T-helper 2 cell treated with Interferon-gamma antibody and Interleukin-4, amounts not matched to agents 5 μg/mL and 100 μg/mL, for 36 hours (primary cell): ENCODE data around the gene GPT2.

Source experiments
- DNase-seq: peaks from one replicate; pipeline ENCODE4 v3.0.0; 2021; ENCODE audit warnings: low spot score
- H3K27ac Mint-ChIP-seq: one replicate; pipeline ENCODE4 v1.8.0; 2021; ENCODE audit warnings: mild to moderate bottlenecking, mixed read lengths
- H3K27me3 Mint-ChIP-seq: one replicate; pipeline ENCODE4 v1.8.0; 2021; ENCODE audit warnings: low read depth, mixed read lengths
- H3K36me3 Mint-ChIP-seq: one replicate; pipeline ENCODE4 v1.8.0; 2021; ENCODE audit warnings: low read depth, mixed read lengths
- H3K4me1 Mint-ChIP-seq: one replicate; pipeline ENCODE4 v1.8.0; 2021; ENCODE audit warnings: low read depth, mixed read lengths
- H3K4me3 Mint-ChIP-seq: one replicate; pipeline ENCODE4 v1.8.0; 2022; ENCODE audit warnings: mild to moderate bottlenecking, moderate library complexity, mixed read lengths
- H3K9me3 Mint-ChIP-seq: one replicate; pipeline ENCODE4 v1.8.0; 2021; ENCODE audit warnings: mixed read lengths

Gene GPT2, protein sequence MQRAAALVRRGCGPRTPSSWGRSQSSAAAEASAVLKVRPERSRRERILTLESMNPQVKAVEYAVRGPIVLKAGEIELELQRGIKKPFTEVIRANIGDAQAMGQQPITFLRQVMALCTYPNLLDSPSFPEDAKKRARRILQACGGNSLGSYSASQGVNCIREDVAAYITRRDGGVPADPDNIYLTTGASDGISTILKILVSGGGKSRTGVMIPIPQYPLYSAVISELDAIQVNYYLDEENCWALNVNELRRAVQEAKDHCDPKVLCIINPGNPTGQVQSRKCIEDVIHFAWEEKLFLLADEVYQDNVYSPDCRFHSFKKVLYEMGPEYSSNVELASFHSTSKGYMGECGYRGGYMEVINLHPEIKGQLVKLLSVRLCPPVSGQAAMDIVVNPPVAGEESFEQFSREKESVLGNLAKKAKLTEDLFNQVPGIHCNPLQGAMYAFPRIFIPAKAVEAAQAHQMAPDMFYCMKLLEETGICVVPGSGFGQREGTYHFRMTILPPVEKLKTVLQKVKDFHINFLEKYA

DNA sequence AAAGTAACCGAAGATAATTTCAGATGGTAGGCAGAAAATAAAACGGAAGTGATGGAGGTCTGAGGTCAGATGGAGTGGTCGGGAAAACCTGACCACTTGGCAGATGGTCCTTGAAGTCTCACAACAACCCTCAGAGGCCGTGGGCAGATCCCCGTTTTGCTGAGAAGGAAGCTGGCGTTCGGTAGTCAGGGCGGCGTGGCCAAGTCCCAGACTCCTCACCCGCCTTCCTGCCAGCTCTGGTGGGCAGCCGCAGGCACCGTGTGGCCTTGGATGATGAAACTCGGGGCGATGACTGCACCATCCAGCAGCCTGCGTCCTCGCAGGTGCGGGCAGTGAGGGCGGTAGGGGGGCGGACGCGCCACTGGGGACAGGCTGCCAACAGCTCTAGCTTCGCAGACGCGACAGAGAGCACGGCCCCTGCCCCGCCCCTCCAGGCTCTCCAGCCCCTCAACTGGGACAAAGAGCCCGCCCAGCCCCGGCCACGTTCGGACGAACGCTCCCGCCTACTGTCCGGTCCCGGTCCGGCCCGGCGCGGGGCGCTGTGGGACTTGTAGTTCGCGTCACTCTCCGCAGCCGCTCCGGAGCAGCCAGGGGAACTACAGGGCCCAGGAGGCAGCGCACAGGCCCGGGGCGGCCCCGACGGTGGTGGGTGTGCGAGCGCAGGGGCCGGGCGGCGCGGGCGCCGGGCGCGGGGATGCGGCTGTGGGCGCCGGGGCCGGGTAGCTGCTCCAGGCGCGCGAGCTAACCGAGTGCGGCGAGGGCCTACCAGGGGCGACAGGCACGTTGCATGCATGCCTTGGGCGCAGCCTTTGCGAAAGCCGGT lies at the start of gene GPT2:
GPT2 (plus strand) TSS at position 673 of the 823 bp plus-strand sequence. CDS start 354 bp downstream, outside the sequence.
- DNase-seq = peak; percentile 90
- H3K27ac Mint-ChIP-seq = peak within 1 kb of the TSS; percentile 67
- H3K9me3 Mint-ChIP-seq = no peaks in the 10 kb centered on the region
- peaks cover 17% of the 10 kb centered on the region for H3K4me1 Mint-ChIP-seq
- peaks cover 21% of the 10 kb centered on the region for H3K27me3 Mint-ChIP-seq
- H3K36me3 Mint-ChIP-seq = no peaks in the 10 kb centered on the region
- peak within 1 kb of the TSS; percentile 84 for H3K4me3 Mint-ChIP-seq

DNA sequence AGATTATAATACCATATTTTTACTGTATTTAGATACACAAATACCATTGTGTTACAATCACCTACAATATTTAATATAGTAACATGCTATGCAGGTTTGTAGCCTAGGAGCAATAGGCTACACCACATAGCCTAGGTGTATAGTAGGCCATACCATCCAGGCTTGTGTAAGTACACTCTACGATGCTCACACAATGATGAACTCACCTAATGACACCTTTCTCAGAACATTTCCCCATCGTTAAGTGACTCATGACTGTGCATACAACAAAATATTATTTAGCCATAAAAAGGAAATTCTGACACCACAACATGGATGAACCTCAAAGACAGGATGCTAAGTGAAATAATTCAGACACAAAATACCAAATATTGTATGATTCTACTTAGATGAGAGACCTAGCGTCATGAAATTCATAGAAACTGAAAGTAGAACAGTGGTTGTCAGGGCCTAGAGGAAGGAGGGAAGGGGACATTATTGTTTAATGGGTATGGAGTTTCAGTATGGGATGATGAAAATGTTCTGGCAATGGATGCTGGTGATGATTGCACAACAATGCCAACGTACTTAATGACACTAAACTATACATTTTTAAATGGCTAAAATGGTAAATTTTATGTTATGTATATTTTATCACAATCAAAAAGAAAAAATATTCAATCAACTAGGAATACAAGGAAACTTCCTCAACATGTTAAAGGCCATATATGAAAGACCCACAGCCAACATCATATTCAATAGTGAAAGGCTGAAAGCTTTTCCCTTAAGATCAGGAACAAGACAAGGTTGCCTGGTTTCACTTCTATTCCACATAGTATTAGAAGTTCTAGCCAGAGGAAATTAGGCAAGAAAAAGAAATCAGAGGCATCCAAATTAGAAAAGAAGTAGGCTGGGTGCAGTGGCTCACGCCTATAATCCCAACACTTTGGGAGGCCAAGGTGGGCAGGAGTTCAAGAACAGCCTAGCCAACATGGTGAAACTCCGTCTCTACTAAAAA lies 47.3 kb upstream of the GPT2 start:
- Mint-ChIP-seq H3K9me3 (peaks cover under 1% of the 10 kb centered on the region), H3K4me3 (no peak overlapping the region), H3K27ac (no peak overlapping the region), H3K4me1 (peaks cover 3% of the 10 kb centered on the region), H3K36me3 (no peaks in the 10 kb centered on the region), H3K27me3 (peaks cover 17% of the 10 kb centered on the region)
- DNase-seq = no peak

DNA sequence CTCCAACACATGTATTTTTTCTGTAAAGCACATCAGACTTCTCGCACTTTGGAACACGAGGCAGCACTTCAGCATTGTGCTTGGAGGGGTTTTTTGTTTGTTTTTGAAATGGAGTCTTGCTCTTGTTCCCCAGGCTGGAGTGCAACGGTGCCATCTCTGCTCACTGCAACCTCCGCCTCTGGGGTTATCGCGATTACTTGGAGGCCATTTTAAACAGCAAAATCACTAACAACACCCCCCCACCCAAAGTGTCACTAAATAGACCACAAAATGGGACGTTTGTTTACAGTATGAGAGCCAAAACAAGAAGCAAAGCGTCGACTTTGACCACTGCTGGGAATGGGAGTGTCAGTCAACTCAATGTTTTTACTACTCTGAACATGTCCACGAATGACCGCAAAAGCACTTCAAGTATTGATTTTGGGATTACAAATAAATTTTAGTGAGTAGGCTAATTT lies 44.1 kb upstream of the GPT2 start:
- Mint-ChIP-seq H3K4me1 (peaks cover 3% of the 10 kb centered on the region), H3K27ac (no peak overlapping the region), H3K4me3 (no peak overlapping the region), H3K36me3 (no peaks in the 10 kb centered on the region), H3K9me3 (peaks cover 10% of the 10 kb centered on the region), H3K27me3 (peaks cover 4% of the 10 kb centered on the region)
- no peak for DNase-seq

DNA sequence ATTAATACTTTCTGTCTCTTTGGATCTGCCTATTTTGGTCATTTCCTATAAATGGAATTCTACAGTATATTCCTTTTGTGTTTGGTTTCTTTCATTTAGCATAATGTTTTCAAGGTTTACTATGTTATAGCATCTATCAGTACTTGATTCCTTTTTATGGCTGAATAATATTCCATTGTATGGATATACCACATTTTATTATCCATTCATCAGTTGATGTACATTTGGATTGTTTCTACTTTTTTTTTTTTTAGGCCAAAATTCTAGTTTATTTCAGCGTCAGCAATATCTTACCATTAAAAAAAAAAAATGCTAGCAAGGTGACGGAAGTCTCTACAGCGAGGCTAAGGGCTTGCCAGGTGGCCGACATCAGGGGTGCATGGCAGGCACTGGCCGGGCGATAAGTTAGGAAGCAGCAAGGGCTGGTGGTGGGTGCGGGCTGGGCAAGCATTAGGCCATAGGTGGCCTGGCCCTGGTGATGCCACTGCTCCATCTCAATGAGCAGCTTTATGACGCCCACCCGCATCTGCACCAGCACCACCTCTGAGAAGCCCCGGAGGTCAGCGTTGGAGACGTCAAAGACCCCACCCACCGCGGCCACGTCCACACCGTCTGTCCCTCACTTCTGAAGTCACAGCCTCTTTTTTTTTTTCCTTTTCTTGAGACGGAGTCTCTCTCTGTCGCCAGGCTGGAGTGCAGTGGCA lies 41.8 kb upstream of the GPT2 start:
- Mint-ChIP-seq H3K9me3 (peaks cover 10% of the 10 kb centered on the region), H3K27ac (no peak overlapping the region), H3K4me3 (no peak overlapping the region), H3K4me1 (no peaks in the 10 kb centered on the region), H3K36me3 (no peaks in the 10 kb centered on the region), H3K27me3 (peaks cover 2% of the 10 kb centered on the region)
- no peak for DNase-seq

DNA sequence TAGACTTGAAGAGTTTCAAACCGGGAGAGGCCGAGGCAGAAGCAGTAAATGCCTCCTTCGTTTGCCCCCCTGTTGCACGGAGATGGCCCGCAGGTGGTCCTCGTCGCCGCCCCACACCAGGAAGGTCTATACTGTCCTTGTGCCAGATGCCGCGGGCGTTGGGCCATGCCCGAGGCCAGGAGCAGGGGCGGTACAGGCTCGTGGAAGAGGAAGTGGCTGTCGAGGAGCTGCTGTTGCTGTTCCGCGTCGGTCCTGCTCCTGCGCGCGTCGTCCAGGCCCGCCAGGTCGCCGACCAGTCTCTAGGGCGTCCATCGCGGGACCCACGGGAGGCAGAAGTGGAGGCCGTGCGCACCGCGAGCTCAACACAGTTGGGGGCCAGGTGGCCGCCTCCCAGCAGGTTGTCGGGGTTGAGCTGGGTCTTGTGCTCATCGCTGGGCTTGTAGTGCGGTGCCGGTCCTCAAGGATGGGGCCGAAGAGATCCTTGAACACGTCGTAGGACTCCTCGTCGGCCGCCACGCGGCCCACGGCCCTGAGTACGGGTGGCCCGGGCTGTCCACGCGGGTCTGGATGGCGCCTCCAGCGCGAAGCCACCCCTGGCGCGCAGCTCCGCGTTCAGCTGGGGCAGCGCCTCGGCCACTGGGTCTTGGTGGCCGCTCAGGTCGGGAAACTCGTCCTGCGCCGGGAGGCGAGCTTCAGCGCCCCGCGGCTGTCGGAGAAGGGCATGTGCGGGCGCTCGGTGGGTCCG lies 40.1 kb upstream of the GPT2 start:
- Mint-ChIP-seq H3K36me3 (no peaks in the 10 kb centered on the region), H3K4me1 (no peaks in the 10 kb centered on the region), H3K27ac (no peak overlapping the region), H3K9me3 (peaks cover 10% of the 10 kb centered on the region), H3K4me3 (no peak overlapping the region), H3K27me3 (peaks cover 5% of the 10 kb centered on the region)
- DNase-seq = no peak

DNA sequence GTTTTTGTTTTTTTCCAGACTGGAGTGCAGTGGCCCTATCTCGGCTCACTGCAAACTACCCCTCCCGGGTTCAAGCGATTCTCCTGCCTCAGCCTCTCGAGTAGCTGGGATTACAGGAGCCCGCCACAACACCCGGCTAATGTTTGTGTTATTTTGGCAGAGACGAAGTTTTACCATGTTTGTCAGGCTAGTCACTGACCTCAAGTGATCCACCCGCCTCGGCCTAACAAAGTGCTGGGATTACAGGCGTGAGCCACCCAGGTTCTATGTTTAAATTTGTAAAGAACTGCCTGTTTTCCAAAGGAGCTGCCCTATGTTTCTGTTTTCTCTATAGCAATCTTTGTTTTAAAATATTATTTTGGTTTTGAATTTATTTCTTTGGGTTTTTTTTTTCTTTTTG lies 39.4 kb upstream of the GPT2 start:
- Mint-ChIP-seq H3K36me3 (no peaks in the 10 kb centered on the region), H3K27me3 (peaks cover 8% of the 10 kb centered on the region), H3K4me1 (no peaks in the 10 kb centered on the region), H3K27ac (no peak overlapping the region), H3K9me3 (peaks cover 10% of the 10 kb centered on the region), H3K4me3 (no peak overlapping the region)
- DNase-seq = no peak

DNA sequence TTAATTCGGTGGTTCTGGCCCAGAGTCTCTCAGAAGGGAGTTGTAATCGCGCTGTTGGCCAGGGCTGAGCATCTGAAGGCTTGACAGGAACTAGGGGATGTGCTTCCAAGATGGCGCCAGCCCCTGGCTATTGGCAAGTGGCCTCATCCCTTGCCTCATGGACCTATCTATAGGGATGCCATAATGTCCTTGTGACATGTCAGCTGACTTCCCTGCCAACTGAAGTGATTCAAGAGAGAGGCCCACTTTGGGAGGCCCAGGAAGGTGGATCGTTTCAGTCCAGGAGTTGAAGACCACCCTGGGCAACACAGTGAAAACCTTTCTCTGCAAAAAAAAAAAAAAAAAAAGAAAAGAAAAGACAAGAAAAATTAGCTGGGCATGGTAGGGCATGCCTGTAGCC lies 38.2 kb upstream of the GPT2 start:
- no peak overlapping the region for H3K4me3 Mint-ChIP-seq

DNA sequence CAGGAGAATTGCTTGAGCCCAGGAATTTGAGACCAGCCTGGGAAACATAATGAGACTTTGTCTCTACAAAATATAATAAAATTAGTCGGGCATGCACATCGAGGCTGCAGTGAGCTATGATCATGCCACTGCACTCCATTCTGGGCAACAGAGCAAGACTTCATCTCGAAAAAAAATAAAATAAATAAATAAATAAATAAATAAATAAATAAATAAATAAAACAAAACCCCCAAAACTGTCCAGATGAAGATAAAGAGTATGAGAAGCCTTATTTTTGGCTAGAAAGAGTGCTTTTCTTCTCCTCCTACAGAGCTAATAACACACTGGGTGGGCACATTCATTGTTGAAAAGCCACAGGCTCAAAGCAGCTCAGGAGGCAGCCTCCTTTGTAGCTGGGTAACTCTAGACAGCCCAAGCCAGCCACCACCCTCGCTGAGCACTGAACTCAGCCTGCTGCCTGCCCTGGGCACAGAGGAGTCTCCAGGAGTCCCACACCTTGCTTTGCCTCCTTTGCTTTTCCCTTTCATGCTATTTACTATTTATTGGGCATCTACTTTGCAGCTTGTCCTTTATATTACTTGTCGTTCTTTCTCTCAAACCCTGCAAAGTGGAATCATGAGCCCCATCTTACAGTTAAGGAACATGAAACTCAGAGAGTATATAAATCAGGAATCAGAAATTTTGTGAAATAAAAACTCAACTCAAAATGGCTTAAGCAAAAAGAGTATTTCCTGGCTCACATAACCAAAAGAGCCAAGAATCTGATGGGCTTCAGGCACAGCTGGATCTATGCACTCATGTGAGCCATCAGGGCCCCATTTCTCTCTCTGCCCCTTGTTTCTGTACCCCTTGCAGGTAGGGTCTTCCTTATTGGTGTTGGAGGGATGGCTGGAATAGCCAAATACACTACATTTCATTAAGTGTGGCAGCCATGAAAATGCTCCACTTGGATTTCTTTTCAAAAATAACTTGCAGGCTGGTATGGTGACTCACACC lies 35.1 kb upstream of the GPT2 start:
- Mint-ChIP-seq H3K27me3 (peaks cover 7% of the 10 kb centered on the region), H3K9me3 (no peaks in the 10 kb centered on the region), H3K4me1 (no peaks in the 10 kb centered on the region), H3K27ac (no peak overlapping the region), H3K36me3 (no peaks in the 10 kb centered on the region), H3K4me3 (no peak overlapping the region)
- DNase-seq = no peak

More for the DNA sequence above, 38.2 kb upstream of the GPT2 start:
- Mint-ChIP-seq H3K36me3 (no peaks in the 10 kb centered on the region), H3K27me3 (peaks cover 8% of the 10 kb centered on the region), H3K9me3 (peaks cover 10% of the 10 kb centered on the region), H3K4me1 (no peaks in the 10 kb centered on the region), H3K27ac (no peak overlapping the region)
- no peak for DNase-seq

DNA sequence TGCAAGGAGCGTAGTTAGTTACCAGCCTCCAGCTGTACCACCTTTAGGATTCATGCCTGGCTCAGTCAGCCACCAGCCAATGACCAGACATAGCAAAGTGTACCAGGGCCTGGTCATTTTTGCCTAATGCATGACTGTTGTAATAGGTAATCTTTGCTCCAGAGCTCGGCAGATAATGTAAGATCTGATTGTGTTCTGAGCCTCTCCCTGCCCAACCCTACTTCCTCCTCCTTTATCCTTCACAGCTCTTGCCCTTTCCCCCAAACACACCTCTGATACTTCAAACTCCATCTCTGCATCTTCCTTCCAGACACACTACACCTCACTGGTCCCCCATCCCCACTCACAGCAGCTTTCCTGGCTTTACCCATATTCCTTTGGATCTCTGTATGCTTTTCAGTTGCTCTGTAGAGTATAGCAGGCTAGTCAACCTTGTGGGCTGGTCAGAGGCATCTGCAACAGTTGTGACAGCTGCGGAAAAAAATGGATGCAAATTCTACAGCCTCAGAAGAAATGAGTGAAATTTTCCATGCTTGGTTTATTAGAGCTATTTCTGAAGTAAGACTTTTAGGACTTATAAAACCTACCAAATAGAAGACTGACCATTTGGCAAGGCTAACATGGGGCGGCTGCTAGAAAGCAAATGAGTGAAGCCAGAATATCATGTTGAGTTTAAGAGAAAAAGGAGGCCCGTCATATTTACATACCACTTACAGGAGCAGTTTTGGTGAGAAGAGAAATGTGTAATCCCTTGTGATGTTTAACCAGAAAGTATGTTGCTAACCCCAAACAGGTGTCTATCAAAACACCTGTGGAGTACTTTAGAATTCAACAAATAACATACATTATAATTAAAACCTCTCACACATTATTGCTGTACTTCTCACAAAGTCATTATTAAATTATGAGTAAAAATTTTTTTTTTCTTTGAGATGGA lies 33.3 kb upstream of the GPT2 start:
- H3K4me1 Mint-ChIP-seq = no peaks in the 10 kb centered on the region
- DNase-seq = no peak
- H3K27me3 Mint-ChIP-seq = peaks cover 6% of the 10 kb centered on the region
- H3K9me3 Mint-ChIP-seq = no peaks in the 10 kb centered on the region
- H3K36me3 Mint-ChIP-seq = no peaks in the 10 kb centered on the region
- no peak overlapping the region for H3K4me3 Mint-ChIP-seq
- H3K27ac Mint-ChIP-seq = no peak overlapping the region

DNA sequence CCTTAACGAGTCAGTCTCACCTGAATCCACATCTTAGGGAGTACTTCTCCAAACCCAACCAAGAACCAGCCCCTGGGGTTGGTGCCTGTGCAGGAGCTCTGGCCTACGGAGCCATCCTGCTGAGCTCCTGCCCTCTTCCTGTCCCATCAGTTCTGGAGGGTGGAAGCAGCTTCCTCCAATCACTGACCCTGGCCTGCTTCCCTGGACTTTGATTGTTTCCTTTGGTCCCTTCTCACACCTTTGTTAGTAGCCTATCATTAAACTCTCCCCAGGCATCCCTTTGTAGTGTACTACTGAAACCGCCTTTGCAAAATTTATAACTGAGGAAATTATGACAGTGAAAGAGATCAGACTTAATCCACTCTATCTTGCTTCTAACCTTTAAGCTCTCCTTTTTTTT lies 32.0 kb upstream of the GPT2 start:
- no peak overlapping the region for H3K4me3 Mint-ChIP-seq
- H3K36me3 Mint-ChIP-seq = no peaks in the 10 kb centered on the region
- H3K27ac Mint-ChIP-seq = no peak overlapping the region
- H3K9me3 Mint-ChIP-seq = no peaks in the 10 kb centered on the region
- DNase-seq = no peak
- no peaks in the 10 kb centered on the region for H3K4me1 Mint-ChIP-seq
- peaks cover 6% of the 10 kb centered on the region for H3K27me3 Mint-ChIP-seq
